Memory B cell (primary cell): ENCODE measurements around the gene ARAP2.

Experiments
- ATAC-seq: fragments of 150-1000 bp; cut with Tn5 transposase; 2 replicates; pipeline ENCODE4 v1.10.0; 2021; ENCODE audit warnings: low read depth, mild to moderate bottlenecking, moderate library complexity
- DNase-seq, 2 donors: peaks; one replicate each; pipeline ENCODE4 v3.0.0; 2022; ENCODE audit warnings: low spot score in 2 of 2
- H3K27ac Mint-ChIP-seq: one replicate; pipeline ENCODE4 v1.8.0; 2022; ENCODE audit warnings: mild to moderate bottlenecking, moderate library complexity, mixed read lengths
- H3K27me3 Mint-ChIP-seq: one replicate; pipeline ENCODE4 v1.8.0; 2022; ENCODE audit warnings: mixed read lengths
- H3K36me3 Mint-ChIP-seq: one replicate; pipeline ENCODE4 v1.8.0; 2022; ENCODE audit warnings: mild to moderate bottlenecking, mixed read lengths
- H3K4me1 Mint-ChIP-seq: one replicate; pipeline ENCODE4 v1.8.0; 2022; ENCODE audit warnings: mixed read lengths
- H3K4me3 Mint-ChIP-seq: one replicate; pipeline ENCODE4 v1.8.0; 2022; ENCODE audit warnings: mild to moderate bottlenecking, moderate library complexity, mixed read lengths
- H3K9me3 Mint-ChIP-seq: one replicate; pipeline ENCODE4 v1.8.0; 2022; ENCODE audit warnings: mixed read lengths

Gene ARAP2, protein sequence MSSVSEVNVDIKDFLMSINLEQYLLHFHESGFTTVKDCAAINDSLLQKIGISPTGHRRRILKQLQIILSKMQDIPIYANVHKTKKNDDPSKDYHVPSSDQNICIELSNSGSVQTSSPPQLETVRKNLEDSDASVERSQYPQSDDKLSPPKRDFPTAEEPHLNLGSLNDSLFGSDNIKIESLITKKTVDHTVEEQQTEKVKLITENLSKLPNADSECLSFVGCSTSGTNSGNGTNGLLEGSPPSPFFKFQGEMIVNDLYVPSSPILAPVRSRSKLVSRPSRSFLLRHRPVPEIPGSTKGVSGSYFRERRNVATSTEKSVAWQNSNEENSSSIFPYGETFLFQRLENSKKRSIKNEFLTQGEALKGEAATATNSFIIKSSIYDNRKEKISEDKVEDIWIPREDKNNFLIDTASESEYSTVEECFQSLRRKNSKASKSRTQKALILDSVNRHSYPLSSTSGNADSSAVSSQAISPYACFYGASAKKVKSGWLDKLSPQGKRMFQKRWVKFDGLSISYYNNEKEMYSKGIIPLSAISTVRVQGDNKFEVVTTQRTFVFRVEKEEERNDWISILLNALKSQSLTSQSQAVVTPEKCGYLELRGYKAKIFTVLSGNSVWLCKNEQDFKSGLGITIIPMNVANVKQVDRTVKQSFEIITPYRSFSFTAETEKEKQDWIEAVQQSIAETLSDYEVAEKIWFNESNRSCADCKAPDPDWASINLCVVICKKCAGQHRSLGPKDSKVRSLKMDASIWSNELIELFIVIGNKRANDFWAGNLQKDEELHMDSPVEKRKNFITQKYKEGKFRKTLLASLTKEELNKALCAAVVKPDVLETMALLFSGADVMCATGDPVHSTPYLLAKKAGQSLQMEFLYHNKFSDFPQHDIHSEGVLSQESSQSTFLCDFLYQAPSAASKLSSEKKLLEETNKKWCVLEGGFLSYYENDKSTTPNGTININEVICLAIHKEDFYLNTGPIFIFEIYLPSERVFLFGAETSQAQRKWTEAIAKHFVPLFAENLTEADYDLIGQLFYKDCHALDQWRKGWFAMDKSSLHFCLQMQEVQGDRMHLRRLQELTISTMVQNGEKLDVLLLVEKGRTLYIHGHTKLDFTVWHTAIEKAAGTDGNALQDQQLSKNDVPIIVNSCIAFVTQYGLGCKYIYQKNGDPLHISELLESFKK (N-terminal part only)

DNA sequence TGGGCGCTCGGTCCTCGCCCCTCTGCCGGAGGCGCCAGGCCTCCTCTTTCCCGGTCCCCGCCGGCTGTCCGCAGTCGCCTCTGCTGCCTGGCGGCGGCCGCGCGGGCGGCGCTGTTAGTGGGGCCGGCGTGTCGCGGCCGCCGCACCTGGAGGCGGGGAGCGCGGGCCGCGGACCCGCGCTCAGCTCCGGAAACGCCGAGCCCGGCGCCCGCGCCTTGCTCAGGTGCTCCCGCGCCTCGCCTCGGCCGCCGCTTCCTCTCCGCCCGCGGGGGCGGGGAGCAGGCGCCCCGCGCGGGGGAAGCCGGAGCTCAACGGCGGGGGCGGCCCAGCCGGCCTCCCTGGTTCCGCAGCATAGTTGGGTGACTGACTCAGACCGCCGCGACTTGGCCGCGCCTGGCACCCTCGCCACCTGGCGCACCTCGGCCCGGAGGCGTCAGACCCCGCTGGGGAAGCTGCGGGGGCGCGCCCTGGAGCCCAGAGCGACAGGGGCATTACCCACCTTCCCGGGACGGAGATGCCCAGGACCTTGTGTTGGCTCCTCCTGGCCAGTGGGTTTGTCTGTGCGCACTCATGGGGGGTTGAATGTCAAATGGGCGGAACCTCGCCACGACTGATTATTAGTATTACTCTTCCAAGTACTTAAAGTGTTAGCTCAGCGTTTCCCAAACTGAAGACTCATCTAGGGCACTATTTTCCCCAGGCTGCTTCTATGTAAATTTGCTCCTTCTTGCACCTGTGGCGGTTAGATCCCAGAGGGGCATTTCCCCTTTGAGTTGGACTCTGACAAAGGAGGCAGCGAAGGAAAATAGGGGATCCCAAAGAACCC lies at the start of gene ARAP2:
Gene ARAP2 (minus strand): TSS at position 258 of the 826 bp plus-strand sequence. CDS start 15,028 bp downstream, outside the sequence.
- Mint-ChIP-seq H3K27ac (peak within 1 kb of the TSS; percentile 96), H3K36me3 (peaks cover under 1% of the 10 kb centered on the region), H3K4me3 (peak within 1 kb of the TSS; percentile 92), H3K9me3 (no peaks in the 10 kb centered on the region), H3K27me3 (no peaks in the 10 kb centered on the region), H3K4me1 (peaks cover 25% of the 10 kb centered on the region)
- ATAC-seq (peak; percentile 76), DNase-seq (peak; percentile 63 to 77)

DNA sequence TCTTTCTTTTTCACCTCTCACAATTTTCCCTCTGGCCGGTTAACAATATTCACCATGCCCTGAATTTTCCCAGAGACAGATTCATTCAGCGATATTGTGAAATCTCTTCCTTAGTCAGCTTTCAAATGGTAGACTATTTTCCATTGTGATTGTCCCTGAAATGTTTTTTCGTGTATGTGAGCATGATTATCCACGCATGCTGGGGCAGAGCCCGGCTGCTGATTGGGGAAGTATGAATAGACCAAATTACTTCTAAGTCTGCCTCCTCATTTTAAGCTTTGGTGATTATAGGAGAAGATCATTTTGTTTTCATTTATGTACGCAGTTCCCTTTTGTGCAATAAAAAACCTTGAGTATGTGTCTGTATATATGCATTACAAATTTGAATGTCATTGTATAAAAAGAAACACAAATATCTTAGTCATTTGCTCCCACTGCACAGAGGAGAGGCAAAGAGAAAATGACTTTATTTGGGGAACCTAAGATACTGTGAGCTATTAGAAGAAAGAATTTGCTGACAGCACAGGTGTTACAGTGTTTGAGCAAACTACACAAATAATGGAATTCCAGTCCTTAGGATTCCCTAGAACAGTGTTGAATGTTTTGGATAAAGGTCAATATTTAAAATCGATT lies 48.4 kb upstream of the ARAP2 start:
- Mint-ChIP-seq H3K27ac (no peak overlapping the region), H3K36me3 (no peaks in the 10 kb centered on the region), H3K27me3 (no peaks in the 10 kb centered on the region), H3K9me3 (no peaks in the 10 kb centered on the region), H3K4me3 (no peak overlapping the region), H3K4me1 (peaks cover 6% of the 10 kb centered on the region)
- DNase-seq (no peak), ATAC-seq (no peak)

DNA sequence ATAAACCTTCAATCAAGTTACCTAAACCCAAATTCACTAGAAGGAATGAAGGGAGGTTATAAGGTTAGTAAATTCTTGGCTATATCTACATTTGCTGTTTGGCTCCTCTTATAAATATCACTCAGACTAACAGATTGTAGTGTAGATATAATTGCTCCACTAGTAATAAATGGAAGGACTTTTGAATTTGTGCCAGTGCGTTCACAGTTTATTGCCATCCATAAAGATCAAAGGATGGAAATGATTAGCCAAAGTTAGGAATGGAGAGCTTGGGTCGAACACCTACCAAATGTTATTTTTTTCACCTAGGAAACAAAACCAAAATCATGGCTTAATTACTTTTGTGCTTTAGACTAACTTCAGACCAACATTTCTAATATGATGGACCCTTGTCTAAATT lies 46.3 kb upstream of the ARAP2 start:
- H3K4me1 Mint-ChIP-seq, result peaks cover 15% of the 10 kb centered on the region
- no peaks in the 10 kb centered on the region for H3K27me3 Mint-ChIP-seq
- H3K36me3 Mint-ChIP-seq, result no peaks in the 10 kb centered on the region
- no peak overlapping the region for H3K4me3 Mint-ChIP-seq
- no peak overlapping the region for H3K27ac Mint-ChIP-seq
- ATAC-seq (no peak), DNase-seq (no peak)
- peaks cover 2% of the 10 kb centered on the region for H3K9me3 Mint-ChIP-seq

DNA sequence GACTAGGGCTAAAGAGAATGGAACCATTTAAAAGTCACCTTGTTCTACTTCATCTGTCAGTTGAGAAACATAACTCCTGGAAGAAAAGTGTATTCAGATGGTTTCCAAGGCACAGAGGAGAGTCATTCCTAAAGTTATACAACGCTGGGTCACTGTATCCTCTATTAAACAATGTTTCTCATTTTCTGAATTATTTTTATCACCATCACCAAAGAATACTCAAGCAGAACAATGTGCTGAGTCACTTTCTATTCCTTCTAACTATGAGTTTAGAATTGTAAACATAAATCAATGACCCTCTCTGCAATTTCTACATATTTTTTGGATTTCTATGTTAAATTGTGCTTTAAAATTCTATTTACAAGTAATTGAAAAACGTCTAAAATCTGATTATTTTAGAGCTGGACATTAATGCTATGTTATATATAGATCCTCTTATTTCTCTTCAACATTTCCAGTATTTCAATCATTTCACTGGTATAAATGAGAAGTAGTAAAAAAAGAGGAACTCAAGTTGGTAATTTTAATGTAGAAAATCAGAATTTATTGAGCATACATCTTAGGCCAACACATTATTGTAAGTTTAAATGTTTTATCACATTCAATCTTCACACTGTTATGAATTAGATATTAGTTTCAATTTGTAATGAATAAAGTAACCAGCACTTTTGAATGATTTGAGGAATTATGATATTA lies 44.6 kb upstream of the ARAP2 start:
- no peak for ATAC-seq
- H3K4me3 Mint-ChIP-seq, result no peak overlapping the region
- H3K9me3 Mint-ChIP-seq, result peaks cover 2% of the 10 kb centered on the region
- DNase-seq, result no peak
- H3K27me3 Mint-ChIP-seq, result no peaks in the 10 kb centered on the region
- H3K36me3 Mint-ChIP-seq, result no peaks in the 10 kb centered on the region
- no peak overlapping the region for H3K27ac Mint-ChIP-seq
- peaks cover 19% of the 10 kb centered on the region for H3K4me1 Mint-ChIP-seq

DNA sequence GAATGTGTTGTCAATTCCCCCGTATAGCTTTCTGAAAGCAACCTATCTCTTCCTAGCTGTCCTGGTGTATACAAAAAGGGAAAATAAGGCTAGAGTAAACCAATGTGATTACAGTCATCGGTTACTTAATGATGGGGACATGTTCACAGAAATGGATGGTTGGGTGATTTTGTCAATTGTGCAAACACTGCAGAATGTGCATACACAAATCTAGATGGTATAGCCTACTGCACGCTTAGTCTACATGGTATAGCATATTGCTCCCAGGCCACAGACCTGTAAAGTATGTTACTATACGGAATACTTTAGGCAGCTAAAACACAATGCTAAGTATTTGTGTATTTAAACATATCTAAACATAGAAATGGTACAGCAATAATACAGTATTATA lies 42.2 kb upstream of the ARAP2 start:
- H3K9me3 Mint-ChIP-seq, result peaks cover 2% of the 10 kb centered on the region
- H3K27ac Mint-ChIP-seq, result peak overlapping the region; percentile 81
- H3K4me1 Mint-ChIP-seq, result peaks cover 13% of the 10 kb centered on the region
- ATAC-seq (no peak), DNase-seq (no peak)
- peaks cover 1% of the 10 kb centered on the region for H3K27me3 Mint-ChIP-seq
- H3K4me3 Mint-ChIP-seq, result peak overlapping the region; percentile 47
- peaks cover under 1% of the 10 kb centered on the region for H3K36me3 Mint-ChIP-seq

DNA sequence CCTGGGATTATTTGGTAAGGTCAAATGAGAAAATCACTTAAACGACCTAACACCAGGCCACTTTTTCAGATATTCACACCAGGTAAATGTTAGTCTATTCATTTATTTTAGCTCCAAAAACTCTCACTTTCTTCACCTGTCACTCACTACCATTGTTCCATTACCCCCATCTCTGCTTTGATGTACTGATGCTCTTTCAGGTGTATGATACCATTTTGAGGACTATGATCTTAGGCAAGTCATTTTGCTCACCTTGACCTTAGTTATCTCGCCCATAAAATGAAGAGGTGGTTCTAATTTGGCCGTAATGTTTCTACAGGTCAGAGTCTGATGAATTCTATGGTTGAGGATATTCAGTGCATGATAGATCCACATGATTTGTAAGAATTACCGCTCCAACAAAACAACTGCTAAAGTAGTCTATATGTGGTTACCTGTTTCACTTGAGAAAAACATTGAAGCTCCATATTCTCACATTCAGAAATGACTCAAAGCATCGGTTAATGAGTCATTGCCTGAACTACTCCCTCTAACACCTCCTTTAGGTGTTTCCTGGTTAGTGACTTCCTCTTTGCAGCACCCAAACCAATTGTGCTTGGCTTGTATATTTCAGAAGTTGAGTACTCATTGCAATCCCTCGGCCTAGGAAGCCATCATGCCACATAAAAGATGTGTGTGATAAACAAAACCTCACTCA lies 41.6 kb upstream of the ARAP2 start:
- H3K27me3 Mint-ChIP-seq, result peaks cover 2% of the 10 kb centered on the region
- H3K27ac Mint-ChIP-seq, result peak overlapping the region; percentile 81
- peak overlapping the region; percentile 47 for H3K4me3 Mint-ChIP-seq
- peaks cover 13% of the 10 kb centered on the region for H3K4me1 Mint-ChIP-seq
- DNase-seq (peak in 1 of 2 donors; percentile 7), ATAC-seq (peak; percentile 99)
- H3K36me3 Mint-ChIP-seq, result peaks cover 2% of the 10 kb centered on the region
- peaks cover 2% of the 10 kb centered on the region for H3K9me3 Mint-ChIP-seq

DNA sequence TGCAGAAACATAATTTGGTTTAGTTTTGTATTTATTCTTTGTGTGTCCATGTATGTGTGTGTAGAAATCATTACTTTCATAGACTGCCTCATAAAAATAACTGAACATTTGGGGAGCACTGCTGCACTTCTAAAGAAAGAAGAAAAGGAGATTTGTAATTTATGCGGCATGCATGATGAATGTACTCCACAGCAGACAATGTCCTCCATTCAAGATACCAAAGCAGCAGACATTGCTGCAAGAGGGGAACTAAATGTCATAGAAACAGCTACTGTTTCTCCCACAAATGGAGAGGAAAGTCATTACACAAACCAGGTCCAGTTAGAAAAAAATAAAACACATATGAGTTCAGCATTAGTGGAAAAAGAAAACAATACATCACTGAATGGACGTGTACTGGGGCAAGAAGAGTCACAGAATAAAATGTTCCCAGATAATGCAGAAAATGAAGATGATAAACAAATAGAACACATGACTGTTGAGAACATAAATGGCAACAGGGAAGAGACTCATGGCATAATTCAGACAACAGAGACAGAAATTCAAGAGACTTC lies 39.7 kb upstream of the ARAP2 start:
- H3K27me3 Mint-ChIP-seq, result peaks cover 2% of the 10 kb centered on the region
- no peak overlapping the region for H3K27ac Mint-ChIP-seq
- H3K4me1 Mint-ChIP-seq, result peaks cover 13% of the 10 kb centered on the region

DNA sequence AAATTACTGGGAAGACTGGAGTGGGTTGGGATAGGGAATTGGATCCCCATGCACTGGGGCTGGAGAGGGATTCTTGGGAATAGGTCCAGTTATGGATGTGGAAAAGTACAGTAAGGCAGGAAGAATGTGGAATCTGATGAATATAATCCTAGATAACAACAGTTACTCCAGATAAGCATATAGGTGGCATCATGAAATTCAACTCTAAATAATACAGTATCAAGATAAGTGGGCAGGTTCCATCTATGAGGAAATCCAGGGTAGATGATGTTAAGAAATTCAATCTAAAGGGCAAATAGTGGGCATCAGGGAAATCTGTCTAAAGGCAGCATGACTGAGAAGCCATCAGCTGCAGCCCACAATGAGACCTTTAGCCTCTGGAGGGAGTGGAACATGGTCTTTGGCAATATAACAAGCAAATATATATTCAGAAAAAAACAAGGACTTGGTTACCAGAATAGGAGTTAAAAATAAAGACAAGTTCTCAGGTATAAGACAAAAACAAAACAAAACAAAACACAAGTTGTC lies 38.3 kb upstream of the ARAP2 start:
- Mint-ChIP-seq H3K4me3 (no peak overlapping the region), H3K27me3 (peaks cover 2% of the 10 kb centered on the region), H3K9me3 (peaks cover 2% of the 10 kb centered on the region), H3K4me1 (peaks cover 13% of the 10 kb centered on the region), H3K36me3 (peaks cover 2% of the 10 kb centered on the region), H3K27ac (no peak overlapping the region)
- ATAC-seq, result no peak
- DNase-seq, result no peak

More for the DNA sequence above, 39.7 kb upstream of the ARAP2 start:
- H3K9me3 Mint-ChIP-seq, result peaks cover 2% of the 10 kb centered on the region
- no peak for ATAC-seq
- H3K36me3 Mint-ChIP-seq, result peaks cover 2% of the 10 kb centered on the region
- H3K4me3 Mint-ChIP-seq, result no peak overlapping the region
- DNase-seq, result no peak

DNA sequence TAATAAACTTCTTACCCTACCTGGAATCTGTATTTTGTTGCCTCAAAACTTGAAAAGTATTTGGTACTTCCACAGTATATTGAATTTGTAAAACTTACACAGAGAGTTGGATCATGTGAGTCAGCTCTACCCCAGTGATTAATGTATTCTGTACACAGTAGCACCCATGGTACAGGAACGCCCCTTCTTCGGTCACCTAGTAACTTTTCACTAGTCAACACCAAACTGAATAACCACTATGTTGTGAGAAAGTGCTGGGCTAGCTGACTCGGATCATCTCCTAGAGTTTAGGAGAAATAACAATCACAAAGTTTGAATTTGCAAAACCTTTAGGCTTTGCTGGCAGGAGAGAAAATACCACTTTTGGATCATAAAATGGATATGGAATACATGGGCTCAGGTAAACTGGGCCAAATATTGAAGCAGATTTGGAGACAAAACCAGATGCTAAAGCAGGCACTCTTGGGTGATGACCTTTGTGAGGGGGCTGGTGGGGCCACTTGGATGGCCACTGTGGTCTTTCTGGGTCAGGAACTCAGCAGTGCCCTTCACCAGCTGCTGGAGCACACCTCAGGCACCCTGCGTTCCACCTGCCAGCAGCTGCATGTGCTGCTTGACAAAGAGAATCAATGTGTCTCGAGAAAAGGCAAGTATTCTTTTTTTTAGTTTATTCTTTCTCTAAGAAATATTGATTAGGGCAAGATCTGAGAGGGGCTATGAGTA lies 37.2 kb upstream of the ARAP2 start, which contains the start of gene DTHD1:
Gene DTHD1 (plus strand): TSS at position 233 of the 723 bp plus-strand sequence. CDS start 143 bp downstream, at position 376.
- Mint-ChIP-seq H3K9me3 (no peaks in the 10 kb centered on the region), H3K27me3 (peaks cover 2% of the 10 kb centered on the region), H3K36me3 (peaks cover 2% of the 10 kb centered on the region), H3K4me1 (peaks cover 13% of the 10 kb centered on the region), H3K27ac (no peak within 1 kb of the TSS), H3K4me3 (no peak within 1 kb of the TSS)
- no peak for DNase-seq
- no peak for ATAC-seq

DNA sequence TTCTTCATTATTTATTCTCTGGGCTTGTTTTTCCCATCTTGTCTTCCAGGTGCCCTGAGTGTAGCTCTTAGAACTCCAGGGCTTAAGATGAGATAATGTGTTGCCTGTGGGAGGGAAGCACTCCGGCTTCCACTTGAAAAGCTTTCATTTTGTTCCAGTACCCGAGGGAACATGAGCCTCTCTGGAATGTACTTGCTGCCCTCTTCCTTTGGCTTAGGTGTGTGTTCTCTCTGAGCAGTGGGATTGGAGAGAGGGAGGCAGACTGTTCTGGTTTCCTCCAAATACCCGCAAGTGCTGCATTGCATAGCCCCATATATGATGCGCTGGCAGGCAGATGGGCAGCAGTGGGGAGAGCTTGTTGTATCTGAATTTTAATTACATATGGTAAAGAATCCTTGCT lies 36.2 kb upstream of the ARAP2 start:
- DNase-seq, result no peak
- H3K4me1 Mint-ChIP-seq, result peaks cover 4% of the 10 kb centered on the region
- no peak for ATAC-seq

DNA sequence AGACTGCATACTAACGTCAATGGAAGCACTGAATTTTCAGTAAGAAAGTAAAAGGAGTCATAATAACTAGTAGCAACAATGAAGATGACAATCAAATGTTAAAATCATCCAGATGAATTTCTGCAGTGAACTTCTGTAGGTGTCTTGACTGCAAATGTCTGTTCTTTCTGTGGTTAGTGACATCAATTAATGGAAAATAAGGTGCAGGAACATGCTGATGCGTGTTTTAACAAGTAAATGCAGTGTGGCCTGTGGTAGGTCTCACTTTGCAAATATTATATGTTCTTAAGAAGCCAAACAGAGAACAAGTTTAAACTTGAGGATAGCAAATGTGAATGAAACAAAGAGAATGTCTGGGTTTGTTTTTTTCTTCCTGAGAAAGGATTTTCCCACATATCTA lies 34.5 kb upstream of the ARAP2 start:
- no peak overlapping the region for H3K27ac Mint-ChIP-seq
- peaks cover 2% of the 10 kb centered on the region for H3K27me3 Mint-ChIP-seq
- H3K9me3 Mint-ChIP-seq, result no peaks in the 10 kb centered on the region
- H3K4me3 Mint-ChIP-seq, result no peak overlapping the region
- H3K36me3 Mint-ChIP-seq, result peaks cover 2% of the 10 kb centered on the region
- ATAC-seq, result no peak
- DNase-seq, result no peak
- no peaks in the 10 kb centered on the region for H3K4me1 Mint-ChIP-seq

More for the DNA sequence above, 36.2 kb upstream of the ARAP2 start:
- H3K4me3 Mint-ChIP-seq, result no peak overlapping the region
- H3K27ac Mint-ChIP-seq, result no peak overlapping the region
- H3K9me3 Mint-ChIP-seq, result no peaks in the 10 kb centered on the region
- H3K36me3 Mint-ChIP-seq, result peaks cover 2% of the 10 kb centered on the region
- peaks cover 2% of the 10 kb centered on the region for H3K27me3 Mint-ChIP-seq
